ENCODE data around the gene C11orf24. TPM values are rescaled to one million over a fixed set of nuclear protein-coding genes. Genes with fewer than 3 reads are reported as not detected.
"Not testable (repeated sequence)": the region's sequence is repeated elsewhere in the genome, so short reads cannot be mapped to it uniquely, and the experiment has no call there.

The C11orf24 gene
- total and polyA plus RNA-seq, 2 donors (not counting 1 experiment from before 2014, with no cell fraction given) = 88.6 to 94.2 TPM

- peaks cover 7% of the 10 kb centered on the region for H3K9me3 Mint-ChIP-seq (ENCODE audit: insufficient read depth)
- Histone ChIP-seq H3K27me3 (replicated peaks in 1 of 4; ENCODE audit: control extremely low read depth in 1 of 4, control insufficient read depth in 3 of 4, insufficient read depth in 4 of 4, low read length in 3 of 4) (no peaks in the 10 kb centered on the region), H3K9me3 (ENCODE audit: control extremely low read depth in 1 of 3, control insufficient read depth in 2 of 3, insufficient read depth in 1 of 3, low read length in 2 of 3) (peaks cover 2 to 15% (median 3%) of the 10 kb centered on the region in 3 donors), H3K79me2 (ENCODE audit: control insufficient read depth, insufficient read depth, low read length) (no peaks in the 10 kb centered on the region), H3K36me3 (replicated peaks in 1 of 2; ENCODE audit: control extremely low read depth in 1 of 2, control insufficient read depth in 1 of 2, extremely low read depth in 1 of 2, insufficient read depth in 2 of 2, low read length in 1 of 2) (no peaks in the 10 kb centered on the region), H2AFZ (ENCODE audit: insufficient read depth, low read depth, low read length, poor library complexity, severe bottlenecking) (no peak overlapping the region), H3K4me3 (ENCODE audit: control extremely low read depth in 1 of 5, extremely low read depth in 1 of 5, insufficient read depth in 1 of 5, low read depth in 2 of 5, low read length in 4 of 5) (no peak overlapping the region), H3K27ac (ENCODE audit: low read length in 2 of 2) (no peak overlapping the region), H3K9ac (ENCODE audit: low read length) (no peak overlapping the region), H3K4me1 (ENCODE audit: control insufficient read depth in 2 of 2, insufficient read depth in 2 of 2, low read length in 2 of 2) (peaks cover 6 to 12% of the 10 kb centered on the region in 2 donors), H4K20me1 (ENCODE audit: control insufficient read depth, insufficient read depth, low read length, poor library complexity, severe bottlenecking) (no peaks in the 10 kb centered on the region), H3K4me2 (replicated peaks; ENCODE audit: low read depth, low read length, poor library complexity, severe bottlenecking) (no peak overlapping the region)
- POLR2A ChIA-PET = interaction anchor here (0.6 to 2.1 kb wide), 2 partner anchors 9 to 15 kb away, joined by 6 to 10 read pairs; partner anchors contain the start of gene C11orf24
- ATAC-seq (ENCODE audit: low read depth) = no peak
- peaks cover 20% of the 10 kb centered on the region for H3K4me1 Mint-ChIP-seq
- H3K4me3 Mint-ChIP-seq = no peak overlapping the region
- H3K27me3 Mint-ChIP-seq = no peaks in the 10 kb centered on the region
- TF ChIP-seq, protein P1, sequence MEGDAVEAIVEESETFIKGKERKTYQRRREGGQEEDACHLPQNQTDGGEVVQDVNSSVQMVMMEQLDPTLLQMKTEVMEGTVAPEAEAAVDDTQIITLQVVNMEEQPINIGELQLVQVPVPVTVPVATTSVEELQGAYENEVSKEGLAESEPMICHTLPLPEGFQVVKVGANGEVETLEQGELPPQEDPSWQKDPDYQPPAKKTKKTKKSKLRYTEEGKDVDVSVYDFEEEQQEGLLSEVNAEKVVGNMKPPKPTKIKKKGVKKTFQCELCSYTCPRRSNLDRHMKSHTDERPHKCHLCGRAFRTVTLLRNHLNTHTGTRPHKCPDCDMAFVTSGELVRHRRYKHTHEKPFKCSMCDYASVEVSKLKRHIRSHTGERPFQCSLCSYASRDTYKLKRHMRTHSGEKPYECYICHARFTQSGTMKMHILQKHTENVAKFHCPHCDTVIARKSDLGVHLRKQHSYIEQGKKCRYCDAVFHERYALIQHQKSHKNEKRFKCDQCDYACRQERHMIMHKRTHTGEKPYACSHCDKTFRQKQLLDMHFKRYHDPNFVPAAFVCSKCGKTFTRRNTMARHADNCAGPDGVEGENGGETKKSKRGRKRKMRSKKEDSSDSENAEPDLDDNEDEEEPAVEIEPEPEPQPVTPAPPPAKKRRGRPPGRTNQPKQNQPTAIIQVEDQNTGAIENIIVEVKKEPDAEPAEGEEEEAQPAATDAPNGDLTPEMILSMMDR (IDR thresholded peaks at IDR 0.05) = no peak
- TF ChIP-seq EZH2 (IDR thresholded peaks at IDR 0.05; ENCODE audit: borderline replicate concordance, insufficient read depth, low read depth, low read length, poor library complexity, severe bottlenecking) = no peak
- no peak for DNase-seq
- intact Hi-C loops (cut with micrococcal nuclease) = no loop called here
- CTCF ChIA-PET = interaction anchor here (0.8 to 2.7 kb wide), 4 partner anchors 9 to 96 kb away, joined by 3 to 15 read pairs (median 8); partner anchors contain the start of gene C11orf24
- WGBS (ENCODE audit: insufficient coverage) = 100% methylated on average over 3 of the region's 8 CpGs
- H3K27ac Mint-ChIP-seq = no peak overlapping the region
Observed at GRCh38 chr11:68287419-68287818, 15.6 kb upstream of the C11orf24 start.

DNA sequence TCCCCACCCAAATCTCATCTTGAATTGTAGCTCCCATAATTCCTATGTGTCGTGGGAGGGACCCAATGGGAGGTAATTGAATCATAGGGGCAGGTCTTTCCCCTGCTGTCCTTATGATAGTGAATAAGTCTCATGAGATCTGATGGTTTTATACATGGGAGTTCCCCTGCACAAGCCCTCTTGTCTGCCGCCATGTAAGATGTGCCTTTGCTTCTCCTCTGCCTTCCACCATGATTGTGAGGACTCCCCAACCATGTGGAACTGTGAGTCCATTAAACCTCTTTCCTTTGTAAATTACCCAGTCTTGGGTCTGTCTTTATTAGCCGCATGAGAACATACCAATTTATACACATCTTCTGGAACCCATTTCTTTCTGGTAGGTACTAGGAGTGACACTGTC is 12.8 kb upstream of the C11orf24 start:
- H3K4me3 Mint-ChIP-seq; intact Hi-C loops (cut with micrococcal nuclease); H3K4me2 ChIP-seq (replicated peaks; ENCODE audit: low read depth, low read length, poor library complexity, severe bottlenecking); ATAC-seq (ENCODE audit: low read depth); H3K9me3 ChIP-seq (ENCODE audit: control extremely low read depth in 1 of 3, control insufficient read depth in 2 of 3, insufficient read depth in 1 of 3, low read length in 2 of 3); H3K9ac ChIP-seq (ENCODE audit: low read length); H3K27me3 Mint-ChIP-seq; H3K27me3 ChIP-seq (replicated peaks in 1 of 4; ENCODE audit: control extremely low read depth in 1 of 4, control insufficient read depth in 3 of 4, insufficient read depth in 4 of 4, low read length in 3 of 4); H3K27ac Mint-ChIP-seq; H3K4me3 ChIP-seq (ENCODE audit: control extremely low read depth in 1 of 5, extremely low read depth in 1 of 5, insufficient read depth in 1 of 5, low read depth in 2 of 5, low read length in 4 of 5); H3K9me3 Mint-ChIP-seq (ENCODE audit: insufficient read depth); H3K27ac ChIP-seq (ENCODE audit: low read length in 2 of 2); DNase-seq; H2AFZ ChIP-seq (ENCODE audit: insufficient read depth, low read depth, low read length, poor library complexity, severe bottlenecking); H3K36me3 ChIP-seq (replicated peaks in 1 of 2; ENCODE audit: control extremely low read depth in 1 of 2, control insufficient read depth in 1 of 2, extremely low read depth in 1 of 2, insufficient read depth in 2 of 2, low read length in 1 of 2); H3K79me2 ChIP-seq (ENCODE audit: control insufficient read depth, insufficient read depth, low read length); H4K20me1 ChIP-seq (ENCODE audit: control insufficient read depth, insufficient read depth, low read length, poor library complexity, severe bottlenecking): not testable (repeated sequence)
- CTCF ChIA-PET = interaction anchor here (1.0 to 1.5 kb wide), 3 partner anchors 11 to 18 kb away, joined by 3 read pairs; no protein-coding TSS in a partner anchor
- 100% methylated on average over 1 of the region's 3 CpGs for WGBS (ENCODE audit: insufficient coverage)
- H3K4me1 Mint-ChIP-seq = peaks cover 28% of the 10 kb centered on the region
- POLR2A ChIA-PET = interaction anchor here (1.2 kb wide), 1 partner anchor 11 kb away, joined by 14 read pairs; no protein-coding TSS in a partner anchor
- H3K4me1 ChIP-seq (ENCODE audit: control insufficient read depth in 2 of 2, insufficient read depth in 2 of 2, low read length in 2 of 2) = peaks cover 16 to 17% of the 10 kb centered on the region in 2 donors
